ENCODE measurements around the gene ZBTB9.

Gene ZBTB9

DNA sequence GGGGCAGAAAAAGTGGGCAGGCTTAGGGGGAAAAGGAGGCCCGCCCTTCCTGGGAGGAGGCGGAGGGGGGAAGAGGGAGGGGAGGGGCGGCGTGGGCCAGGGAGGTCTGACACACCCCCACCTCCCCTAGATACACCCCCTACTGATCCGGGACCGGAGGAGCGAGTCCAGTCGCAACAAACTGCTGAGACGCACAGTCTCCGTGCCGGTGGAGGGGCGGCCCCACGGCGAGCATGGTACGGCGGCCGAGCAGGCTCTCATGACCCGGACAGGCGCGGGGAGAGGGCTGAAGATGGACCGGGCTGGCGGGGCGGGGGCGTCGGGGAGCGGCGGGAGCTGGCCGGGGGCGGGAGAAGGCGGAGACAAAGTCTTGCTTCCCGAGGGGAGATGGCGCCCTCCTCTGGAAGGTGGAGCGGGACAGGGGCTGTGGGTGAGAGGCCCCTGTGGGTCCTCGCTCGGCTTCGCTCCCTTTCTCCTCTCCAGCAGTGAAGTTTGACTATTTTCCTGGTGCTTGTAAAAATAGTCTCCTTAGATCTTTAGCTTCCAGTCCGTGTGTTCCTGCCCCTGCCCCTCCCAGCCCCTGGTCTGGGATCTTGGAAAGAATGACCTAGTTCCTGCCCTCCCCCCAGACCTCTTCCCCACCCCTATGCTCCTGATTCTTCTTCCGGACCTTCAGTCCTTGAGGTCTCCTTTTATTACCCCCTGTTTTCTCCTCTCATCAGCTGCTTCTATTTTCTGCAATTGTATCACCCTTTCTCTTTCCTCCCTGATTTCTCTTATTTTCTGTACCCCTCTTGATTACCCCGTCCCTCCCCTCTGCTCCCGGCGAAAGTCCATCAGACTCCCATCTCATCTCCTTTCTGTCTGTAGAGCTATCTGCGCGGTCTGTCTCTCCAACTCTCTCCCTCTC is 28.5 kb upstream of the ZBTB9 start:
- H3K79me2 ChIP-seq (ENCODE audit: insufficient read depth, low read length), result peaks cover 25% of the 10 kb centered on the region; the same call in 1 of the 2 replicates
- TF ChIP-seq CTCF (conservative IDR thresholded peaks at IDR 0.05; ENCODE audit: low read length) (peak; percentile 61), EZH2phosphoT487 (IDR thresholded peaks at IDR 0.05; ENCODE audit: borderline replicate concordance) (no peak)
- 0 out of 2 replicates have a peak, but pooled peaks cover 4% of the 10 kb centered on the region for H3F3A ChIP-seq (ENCODE audit: low read depth)
- peak overlapping the region; percentile 88 for H3K4me2 ChIP-seq (ENCODE audit: low read depth, low read length, poor library complexity, severe bottlenecking)
- H4K20me1 ChIP-seq (ENCODE audit: insufficient read depth, low read length, poor library complexity, severe bottlenecking), result peaks cover 25% of the 10 kb centered on the region
- H3K36me3 ChIP-seq (ENCODE audit: insufficient read depth, low read length), result no peaks in the 10 kb centered on the region
- no peaks in the 10 kb centered on the region for H3K27me3 ChIP-seq (ENCODE audit: insufficient read depth, low read length, poor library complexity, severe bottlenecking)
- peak overlapping the region; percentile 84 for H3K4me3 ChIP-seq (ENCODE audit: low read length, poor library complexity, severe bottlenecking)
- H3K9me2 ChIP-seq (replicated peaks; ENCODE audit: low read depth, low read length), result no peaks in the 10 kb centered on the region
- H2AFZ ChIP-seq (ENCODE audit: low read length), result peak overlapping the region; percentile 83; the same call in 1 of the 2 replicates
- peaks cover 44% of the 10 kb centered on the region for H3K4me1 ChIP-seq (ENCODE audit: insufficient read depth, low read length, poor library complexity, severe bottlenecking)
- peak overlapping the region; percentile 84 for H3K9ac ChIP-seq (ENCODE audit: low read depth, low read length, poor library complexity, severe bottlenecking)
- H3K9me3 ChIP-seq (ENCODE audit: insufficient read depth, low read depth, low read length), result no peaks in the 10 kb centered on the region

GRCh38 chr6:33426590-33427511 is 27.5 kb upstream of the ZBTB9 start:
- no peak overlapping the region for H2AFZ ChIP-seq (ENCODE audit: low read length)
- H3F3A ChIP-seq (ENCODE audit: low read depth), result 0 out of 2 replicates have a peak, but pooled peaks cover 4% of the 10 kb centered on the region
- peaks cover 46% of the 10 kb centered on the region for H3K4me1 ChIP-seq (ENCODE audit: insufficient read depth, low read length, poor library complexity, severe bottlenecking)
- peak overlapping the region; percentile 84 for H3K4me3 ChIP-seq (ENCODE audit: low read length, poor library complexity, severe bottlenecking)
- peak overlapping the region; percentile 34 for H3K9ac ChIP-seq (ENCODE audit: low read depth, low read length, poor library complexity, severe bottlenecking)
- peaks cover 25% of the 10 kb centered on the region for H4K20me1 ChIP-seq (ENCODE audit: insufficient read depth, low read length, poor library complexity, severe bottlenecking)
- peaks cover 26% of the 10 kb centered on the region; the same call in 1 of the 2 replicates for H3K79me2 ChIP-seq (ENCODE audit: insufficient read depth, low read length)
- H3K4me2 ChIP-seq (ENCODE audit: low read depth, low read length, poor library complexity, severe bottlenecking), result peak overlapping the region; percentile 91
- no peaks in the 10 kb centered on the region for H3K9me3 ChIP-seq (ENCODE audit: insufficient read depth, low read depth, low read length)
- no peaks in the 10 kb centered on the region for H3K9me2 ChIP-seq (replicated peaks; ENCODE audit: low read depth, low read length)
- no peaks in the 10 kb centered on the region for H3K36me3 ChIP-seq (ENCODE audit: insufficient read depth, low read length)
- no peaks in the 10 kb centered on the region for H3K27me3 ChIP-seq (ENCODE audit: insufficient read depth, low read length, poor library complexity, severe bottlenecking)
- TF ChIP-seq EZH2phosphoT487 (IDR thresholded peaks at IDR 0.05; ENCODE audit: borderline replicate concordance), result no peak
- TF ChIP-seq CTCF (conservative IDR thresholded peaks at IDR 0.05; ENCODE audit: low read length), result no peak

- H3K9ac ChIP-seq (ENCODE audit: low read depth, low read length, poor library complexity, severe bottlenecking), result peak overlapping the region; percentile 34
- H3K36me3 ChIP-seq (ENCODE audit: insufficient read depth, low read length), result no peaks in the 10 kb centered on the region
- H3K9me2 ChIP-seq (replicated peaks; ENCODE audit: low read depth, low read length), result no peaks in the 10 kb centered on the region
- H3K4me3 ChIP-seq (ENCODE audit: low read length, poor library complexity, severe bottlenecking), result peak overlapping the region; percentile 74
- H3K27me3 ChIP-seq (ENCODE audit: insufficient read depth, low read length, poor library complexity, severe bottlenecking), result no peaks in the 10 kb centered on the region
- H3K9me3 ChIP-seq (ENCODE audit: insufficient read depth, low read depth, low read length), result no peaks in the 10 kb centered on the region
- 0 out of 2 replicates have a peak, but pooled peaks have one; percentile 9 for TF ChIP-seq CTCF (conservative IDR thresholded peaks at IDR 0.05; ENCODE audit: low read length)
- no peak for TF ChIP-seq EZH2phosphoT487 (IDR thresholded peaks at IDR 0.05; ENCODE audit: borderline replicate concordance)
- peak overlapping the region; percentile 91 for H3K4me2 ChIP-seq (ENCODE audit: low read depth, low read length, poor library complexity, severe bottlenecking)
- peaks cover 25% of the 10 kb centered on the region for H4K20me1 ChIP-seq (ENCODE audit: insufficient read depth, low read length, poor library complexity, severe bottlenecking)
- H3F3A ChIP-seq (ENCODE audit: low read depth), result 0 out of 2 replicates have a peak, but pooled peaks cover 4% of the 10 kb centered on the region
- peaks cover 26% of the 10 kb centered on the region; the same call in 1 of the 2 replicates for H3K79me2 ChIP-seq (ENCODE audit: insufficient read depth, low read length)
- no peak overlapping the region for H2AFZ ChIP-seq (ENCODE audit: low read length)
- peaks cover 46% of the 10 kb centered on the region for H3K4me1 ChIP-seq (ENCODE audit: insufficient read depth, low read length, poor library complexity, severe bottlenecking)
These were observed 26.7 kb upstream of the ZBTB9 start for GRCh38 chr6:33427585-33428223.
